Activated B cell treated with CpG ODN at 0.5 μM for 24 hours (primary cell): ENCODE results near the gene DENND5A. TPM values are rescaled to one million over a fixed set of nuclear protein-coding genes. Genes with fewer than 3 reads are reported as not detected.

Experiments
- ATAC-seq: fragments of 200-7000 bp; cut with Tn5 transposase; one replicate; pipeline ENCODE4 v1.10.0; 2021; ENCODE audit warnings: low read depth, mild to moderate bottlenecking, moderate library complexity
- CTCF ChIA-PET: fragments of 350-600 bp; sonication (Branson Sonifier 250); formaldehyde crosslinking; loops from one replicate; lab custom pipeline; 2021; ENCODE audit warnings: antibody characterized with exemption; lab: Charles Lee
- POLR2A ChIA-PET: fragments of 350-600 bp; sonication (Branson Sonifier 250); formaldehyde crosslinking; loops from one replicate; lab custom pipeline; 2021; ENCODE audit warnings: antibody characterized with exemption; lab: Charles Lee
- DNase-seq: peaks from one replicate; pipeline ENCODE4 v3.0.0; 2022
- H3K27ac Mint-ChIP-seq: one replicate; pipeline ENCODE4 v1.8.0; 2020; ENCODE audit warnings: mixed read lengths
- H3K27me3 Mint-ChIP-seq: one replicate; pipeline ENCODE4 v1.8.0; 2021; ENCODE audit warnings: mixed read lengths
- H3K36me3 Mint-ChIP-seq: one replicate; pipeline ENCODE4 v1.8.0; 2021; ENCODE audit warnings: low read depth, mixed read lengths
- H3K4me1 Mint-ChIP-seq: one replicate; pipeline ENCODE4 v1.8.0; 2021; ENCODE audit warnings: mixed read lengths
- H3K4me3 Mint-ChIP-seq: one replicate; pipeline ENCODE4 v1.8.0; 2020; ENCODE audit warnings: mild to moderate bottlenecking, mixed read lengths
- H3K9me3 Mint-ChIP-seq: one replicate; pipeline ENCODE4 v1.8.0; 2020; ENCODE audit warnings: mixed read lengths
- intact Hi-C: fragments of 100-400 bp; cut with micrococcal nuclease; formaldehyde crosslinking; loops from one replicate; pipeline ENCODE4 v1.15.1; 2024
- total RNA-seq: library from RNA; stranded (reverse); gene quantifications from 2 replicates; pipeline ENCODE4 v1.2.3, GENCODE V29; 2022
- TF ChIP-seq, protein P1 (sequence below): fragments of 200-600 bp; IDR thresholded peaks from one replicate; pipeline ENCODE4 v1.8.0; 2022; ENCODE audit warnings: antibody characterized with exemption, mild to moderate bottlenecking

The DENND5A gene
- total RNA-seq, 1 donor from 2014 or later, result 24.4 TPM

DNA sequence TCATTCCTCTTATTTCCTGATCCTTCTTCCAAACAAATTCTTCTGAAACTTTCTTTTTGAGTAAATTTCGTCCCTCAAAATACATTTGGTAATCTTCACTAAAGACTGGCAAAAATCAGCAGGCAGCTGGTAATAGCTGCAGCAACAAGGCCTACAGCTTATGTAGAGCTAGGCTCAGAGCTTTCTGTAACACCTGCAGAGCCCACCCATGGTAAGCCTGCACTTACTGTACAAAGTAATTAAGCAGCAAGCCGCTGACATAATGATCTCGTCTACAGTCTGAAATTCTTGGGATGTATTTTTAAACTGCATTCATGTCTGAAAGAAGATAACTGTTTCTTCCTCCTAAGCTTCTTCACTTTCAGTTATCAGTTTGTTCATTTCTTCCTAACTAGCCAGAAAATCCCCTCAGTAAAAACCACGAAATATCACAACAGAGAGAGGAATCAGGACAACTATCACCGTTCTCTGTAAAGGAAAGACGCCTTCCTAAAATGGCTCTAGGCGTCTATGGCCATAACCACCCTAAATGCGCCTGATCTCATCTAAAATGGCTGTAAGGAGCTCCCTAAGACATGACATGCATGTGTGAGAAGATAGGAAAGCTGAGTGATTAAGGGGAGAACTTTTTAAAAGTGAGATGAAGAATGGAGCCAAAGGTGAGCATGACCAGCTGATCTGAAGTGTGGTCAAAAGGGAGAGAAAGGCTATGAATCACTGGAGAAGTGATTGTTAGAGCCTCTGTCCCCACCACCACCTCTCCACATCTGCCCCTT lies 56.2 kb downstream of the DENND5A start:
- Mint-ChIP-seq H3K4me3 (peak overlapping the region; percentile 2), H3K9me3 (no peaks in the 10 kb centered on the region), H3K27ac (peak overlapping the region; percentile 18), H3K4me1 (peaks cover 36% of the 10 kb centered on the region), H3K36me3 (peaks cover 6% of the 10 kb centered on the region), H3K27me3 (no peaks in the 10 kb centered on the region)
- intact Hi-C loops, result no loop called here
- ChIA-PET CTCF (interaction anchor here (1.2 kb wide), 1 partner anchor 71 kb away, joined by 3 read pairs; no protein-coding TSS in a partner anchor), POLR2A (interaction anchor here (0.6 to 1.6 kb wide), 5 partner anchors 15 to 176 kb away, joined by 3 to 6 read pairs (median 3); partner anchors contain the start of gene IPO7)
- DNase-seq (no peak), ATAC-seq (no peak)
- TF ChIP-seq, protein P1, sequence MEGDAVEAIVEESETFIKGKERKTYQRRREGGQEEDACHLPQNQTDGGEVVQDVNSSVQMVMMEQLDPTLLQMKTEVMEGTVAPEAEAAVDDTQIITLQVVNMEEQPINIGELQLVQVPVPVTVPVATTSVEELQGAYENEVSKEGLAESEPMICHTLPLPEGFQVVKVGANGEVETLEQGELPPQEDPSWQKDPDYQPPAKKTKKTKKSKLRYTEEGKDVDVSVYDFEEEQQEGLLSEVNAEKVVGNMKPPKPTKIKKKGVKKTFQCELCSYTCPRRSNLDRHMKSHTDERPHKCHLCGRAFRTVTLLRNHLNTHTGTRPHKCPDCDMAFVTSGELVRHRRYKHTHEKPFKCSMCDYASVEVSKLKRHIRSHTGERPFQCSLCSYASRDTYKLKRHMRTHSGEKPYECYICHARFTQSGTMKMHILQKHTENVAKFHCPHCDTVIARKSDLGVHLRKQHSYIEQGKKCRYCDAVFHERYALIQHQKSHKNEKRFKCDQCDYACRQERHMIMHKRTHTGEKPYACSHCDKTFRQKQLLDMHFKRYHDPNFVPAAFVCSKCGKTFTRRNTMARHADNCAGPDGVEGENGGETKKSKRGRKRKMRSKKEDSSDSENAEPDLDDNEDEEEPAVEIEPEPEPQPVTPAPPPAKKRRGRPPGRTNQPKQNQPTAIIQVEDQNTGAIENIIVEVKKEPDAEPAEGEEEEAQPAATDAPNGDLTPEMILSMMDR, result no peak

DNA sequence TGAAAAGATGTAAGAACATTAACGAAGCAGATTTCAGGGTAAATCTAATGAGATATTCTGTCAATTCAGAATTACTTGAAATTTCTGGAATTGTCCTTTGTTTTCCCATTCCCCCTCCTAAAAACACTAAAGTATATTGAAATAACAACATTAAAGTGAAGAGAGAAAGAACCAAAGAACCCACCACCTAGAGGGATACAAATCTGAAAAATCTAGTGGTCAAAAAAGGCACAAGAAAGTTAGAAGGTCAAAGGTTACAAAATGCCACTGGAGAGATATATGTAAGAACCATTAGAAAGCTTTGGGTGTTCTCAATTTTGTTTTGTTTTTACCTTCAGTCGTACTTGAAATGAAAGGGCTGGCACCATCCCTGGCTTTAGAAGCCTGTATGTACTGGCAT lies 57.9 kb downstream of the DENND5A start:
- intact Hi-C loops, result no loop called here
- Mint-ChIP-seq H3K27me3 (no peaks in the 10 kb centered on the region), H3K27ac (no peak overlapping the region), H3K4me1 (peaks cover 35% of the 10 kb centered on the region), H3K36me3 (peaks cover 17% of the 10 kb centered on the region), H3K9me3 (no peaks in the 10 kb centered on the region), H3K4me3 (no peak overlapping the region)
- no peak for DNase-seq
- POLR2A ChIA-PET, result no interaction called here
- CTCF ChIA-PET, result no interaction called here
- TF ChIP-seq, protein P1, result no peak
- ATAC-seq, result no peak

DNA sequence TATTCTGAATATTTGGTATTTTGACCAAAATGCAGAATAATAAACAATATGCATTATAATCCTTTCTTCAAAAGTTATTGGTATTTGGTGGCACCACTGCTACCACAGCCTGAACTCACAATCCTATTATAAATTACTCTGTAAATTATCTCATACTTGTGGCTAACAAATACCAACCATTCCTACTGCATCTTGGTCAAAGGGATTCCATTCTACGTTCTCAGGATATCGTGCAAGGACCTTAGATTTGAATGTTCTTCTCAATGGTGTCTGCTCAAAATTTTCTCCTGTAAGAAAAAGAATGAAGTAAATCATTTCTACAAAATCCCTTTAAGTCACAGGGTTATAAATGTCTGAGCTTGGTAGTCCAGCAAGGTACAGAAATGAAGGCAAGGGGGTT lies 58.7 kb downstream of the DENND5A start:
- ChIA-PET CTCF (no interaction called here), POLR2A (no interaction called here)
- H3K4me1 Mint-ChIP-seq, result peaks cover 28% of the 10 kb centered on the region
- H3K9me3 Mint-ChIP-seq, result no peaks in the 10 kb centered on the region
- no peak overlapping the region for H3K27ac Mint-ChIP-seq
- H3K36me3 Mint-ChIP-seq, result peaks cover 19% of the 10 kb centered on the region
- no peak overlapping the region for H3K4me3 Mint-ChIP-seq
- TF ChIP-seq, protein P1, result no peak
- ATAC-seq (no peak), DNase-seq (no peak)
- H3K27me3 Mint-ChIP-seq, result no peaks in the 10 kb centered on the region
- intact Hi-C loops, result no loop called here

DNA sequence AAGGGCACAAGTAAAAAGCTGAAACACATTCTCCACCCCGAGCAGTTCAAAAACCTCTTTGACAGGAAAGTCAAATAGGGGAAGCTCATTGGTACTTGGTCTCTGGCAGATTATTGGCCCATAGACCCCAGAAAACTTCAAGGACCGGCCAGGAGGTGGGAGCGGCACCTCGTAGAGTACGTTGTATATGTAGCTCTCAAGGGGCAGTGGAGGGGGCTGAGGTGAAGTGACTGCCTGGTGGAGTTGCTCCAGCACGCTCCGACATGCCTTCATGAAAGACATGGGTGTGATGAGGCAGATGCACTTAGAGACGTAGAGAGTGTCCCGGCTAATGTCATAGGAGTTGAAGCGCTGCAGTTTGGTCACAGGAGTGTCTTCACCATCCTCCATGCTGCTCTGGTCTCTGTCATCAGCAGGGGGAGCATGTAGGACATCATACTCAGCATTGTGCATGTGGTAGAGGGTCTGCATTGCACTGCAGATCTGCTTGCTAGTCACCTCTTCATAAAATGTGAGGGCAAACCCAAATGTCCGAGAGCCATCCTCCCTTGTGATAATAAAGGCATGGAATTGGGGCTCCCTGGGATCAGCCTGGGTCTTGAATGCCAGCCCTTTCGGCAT lies 61.3 kb downstream of the DENND5A start:
- Mint-ChIP-seq H3K4me1 (peaks cover 4% of the 10 kb centered on the region), H3K36me3 (peaks cover 25% of the 10 kb centered on the region), H3K4me3 (no peak overlapping the region), H3K27ac (no peak overlapping the region), H3K27me3 (no peaks in the 10 kb centered on the region), H3K9me3 (no peaks in the 10 kb centered on the region)
- ATAC-seq, result no peak
- DNase-seq, result no peak
- ChIA-PET POLR2A (no interaction called here), CTCF (interaction anchor here (0.8 to 1.3 kb wide), 2 partner anchors 57 to 302 kb away, joined by 3 to 4 read pairs; no protein-coding TSS in a partner anchor)
- intact Hi-C loops, result no loop called here
- TF ChIP-seq, protein P1, result no peak
